ENCODE measurements around the gene APBA2.
"Not testable (repeated sequence)": the region's sequence is repeated elsewhere in the genome, so short reads cannot be mapped to it uniquely, and the experiment has no call there.

APBA2 gene

DNA sequence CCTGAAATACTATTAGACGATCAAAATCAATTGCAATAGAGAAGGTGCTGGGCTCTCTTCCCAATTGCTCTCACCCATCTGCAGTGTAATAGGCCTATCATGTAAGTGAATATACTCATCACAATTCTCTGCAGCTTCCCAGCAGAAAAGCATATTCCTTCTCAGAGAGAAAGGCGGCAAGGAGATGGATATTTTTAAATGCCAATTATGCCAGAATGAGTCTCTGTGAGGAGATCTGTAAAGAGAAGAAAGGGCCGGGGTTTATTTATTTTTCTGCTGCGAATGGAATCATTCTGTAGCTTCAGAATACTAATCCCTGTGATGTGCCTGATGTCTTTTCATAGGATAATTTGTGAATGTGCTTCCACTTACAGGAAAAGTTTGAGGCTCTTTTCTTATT, 112.0 kb downstream of the APBA2 start:
- no peak for DNase-seq (ENCODE audit: low spot score)

DNA sequence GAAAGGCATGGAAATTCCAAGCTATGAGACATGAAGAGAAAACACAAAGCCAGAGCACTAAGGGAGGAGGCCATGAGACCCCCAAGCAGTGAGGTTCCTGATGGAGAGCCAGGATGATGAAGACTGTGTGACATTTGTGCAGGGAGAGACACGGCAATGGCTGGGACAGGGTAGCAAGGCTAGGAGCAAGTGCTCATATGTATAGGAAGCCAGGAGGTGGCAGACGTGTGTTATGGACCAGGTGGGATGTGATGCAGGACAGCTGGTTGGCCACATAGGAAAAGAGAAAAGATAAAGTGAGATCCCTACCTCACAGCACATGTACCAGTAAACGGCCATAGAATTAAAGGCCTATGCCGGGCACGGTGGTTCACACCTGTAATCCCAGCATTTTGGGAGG, 112.7 kb downstream of the APBA2 start:
- no peak for DNase-seq (ENCODE audit: low spot score)

DNA sequence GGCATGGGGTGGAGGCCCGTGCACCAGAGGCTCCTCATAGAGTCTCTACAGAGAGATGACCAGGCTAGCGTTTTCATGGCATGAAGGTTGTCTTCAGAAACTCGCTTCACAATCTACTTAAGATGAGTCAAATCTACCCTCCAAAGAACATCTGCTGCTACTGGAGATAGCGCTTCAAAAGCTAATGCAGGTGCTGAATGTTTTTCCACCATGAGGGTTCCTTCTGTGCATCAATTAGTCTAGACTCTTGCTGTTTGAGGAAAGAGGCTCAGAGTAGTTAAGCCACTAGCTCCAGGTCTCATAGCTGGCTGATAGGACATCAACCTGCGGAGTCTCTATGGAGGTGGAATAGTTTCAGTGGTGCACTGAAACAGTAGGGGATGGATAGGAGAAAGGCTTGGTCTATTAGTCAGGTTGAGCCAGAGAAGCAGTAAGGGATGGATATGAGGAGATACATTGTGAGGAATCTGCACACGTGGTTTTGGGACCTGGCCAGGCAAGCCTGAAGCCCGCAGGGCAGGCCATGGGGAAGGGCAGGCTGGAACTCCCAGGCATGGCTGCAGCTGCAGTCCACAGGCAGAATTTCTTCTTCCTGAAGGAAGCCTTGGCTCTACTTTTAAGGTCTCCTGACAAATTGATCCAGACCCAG, 117.5 kb downstream of the APBA2 start:
- DNase-seq (ENCODE audit: low spot score): no peak

DNA sequence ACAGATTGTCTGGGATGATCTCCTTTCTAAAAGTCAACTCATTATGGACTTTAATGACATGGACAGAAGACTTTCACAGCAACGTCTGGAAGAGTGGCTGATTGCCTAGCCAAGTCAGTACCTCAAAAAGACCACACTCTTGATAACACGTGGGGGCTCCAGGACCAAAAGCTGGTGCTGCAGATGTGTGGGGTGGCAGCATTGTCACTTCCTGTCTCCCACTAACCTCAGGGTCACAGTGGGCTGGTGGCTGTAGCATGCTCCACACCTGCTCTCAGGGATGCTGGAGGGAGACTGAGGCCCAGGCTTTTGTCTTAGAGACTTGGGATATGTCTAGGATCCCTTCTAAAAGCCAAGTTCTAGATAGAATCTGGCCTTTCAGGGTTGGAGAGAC, 118.1 kb downstream of the APBA2 start:
- DNase-seq (ENCODE audit: low spot score): no peak

DNA sequence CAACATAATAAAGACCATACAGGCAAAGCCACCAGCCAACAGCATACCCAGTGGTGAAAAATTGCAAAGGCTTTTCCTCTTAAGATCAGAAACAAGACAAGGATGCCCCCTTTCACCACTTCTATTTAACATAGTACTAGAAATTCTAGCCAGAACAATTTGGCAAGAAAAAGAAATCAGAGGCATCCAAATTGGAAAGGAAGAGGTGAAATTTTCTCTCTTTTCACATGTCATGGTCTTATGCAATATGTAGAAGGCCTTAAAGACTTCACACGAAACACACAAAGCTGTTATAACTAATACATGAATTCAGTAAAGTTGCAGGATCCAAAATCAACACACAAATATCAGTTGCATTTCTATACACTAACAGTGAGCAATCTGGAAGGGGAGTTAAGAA, 120.2 kb downstream of the APBA2 start:
- DNase-seq (ENCODE audit: low spot score): no peak

DNA sequence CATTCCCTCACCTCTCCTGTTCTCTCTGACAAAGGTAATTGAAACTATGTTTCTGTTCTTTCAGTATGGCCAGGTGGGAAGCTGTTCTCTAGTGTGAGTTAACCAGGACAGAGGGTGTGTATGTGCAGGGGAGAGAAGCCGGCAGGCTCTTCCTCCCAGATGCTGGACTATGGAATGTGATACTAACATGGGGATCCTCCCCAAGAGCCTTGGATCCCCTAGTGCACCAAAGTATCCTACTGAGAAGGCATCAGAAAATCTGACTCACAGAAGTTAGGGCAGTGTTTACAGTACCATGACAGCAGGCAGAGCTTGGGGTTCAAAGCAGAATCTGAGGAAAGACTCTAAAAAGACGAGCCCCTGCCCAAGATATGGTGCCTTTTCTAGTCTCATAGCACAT, 123.1 kb downstream of the APBA2 start:
- no peak for DNase-seq (ENCODE audit: low spot score)

DNA sequence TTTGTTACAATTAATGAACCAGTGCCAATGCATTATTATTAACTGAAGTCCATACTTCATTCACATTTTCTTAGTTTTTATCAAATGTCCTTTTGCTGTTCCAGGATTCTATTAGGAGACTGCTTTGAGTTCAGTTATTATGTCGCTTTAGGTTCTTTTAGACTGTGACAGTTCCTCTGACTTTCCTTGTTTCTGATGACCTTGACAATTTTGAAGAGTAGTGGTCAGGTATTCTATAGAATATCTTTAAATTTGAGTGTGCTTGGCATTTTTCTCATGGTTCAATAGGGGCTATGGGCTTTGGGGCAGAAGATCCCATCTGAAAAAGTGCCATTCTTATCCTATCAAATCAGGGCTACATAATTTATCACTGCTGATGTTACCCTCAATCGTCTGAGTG, 126.3 kb downstream of the APBA2 start:
- no peak for DNase-seq (ENCODE audit: low spot score)

DNA sequence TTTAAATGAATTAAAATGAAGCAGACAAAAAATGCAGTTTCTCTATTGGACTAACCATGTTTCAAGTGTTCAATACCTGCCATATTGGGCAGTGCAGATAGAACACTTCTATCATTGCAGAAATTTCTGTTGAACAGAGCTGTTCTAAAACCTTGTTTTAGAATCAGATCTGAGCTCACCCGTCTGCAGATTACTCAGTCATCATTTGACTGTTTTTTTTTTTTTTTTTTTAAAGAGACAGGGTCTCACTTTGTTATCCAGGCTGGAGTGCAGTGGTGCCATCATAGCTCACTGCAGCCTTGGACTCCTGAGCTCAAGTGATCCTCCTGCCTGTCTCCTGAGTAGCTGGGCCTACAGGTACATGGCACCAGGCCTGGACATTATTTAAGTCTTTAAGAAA, 128.7 kb downstream of the APBA2 start:
- DNase-seq (ENCODE audit: low spot score): no peak

DNA sequence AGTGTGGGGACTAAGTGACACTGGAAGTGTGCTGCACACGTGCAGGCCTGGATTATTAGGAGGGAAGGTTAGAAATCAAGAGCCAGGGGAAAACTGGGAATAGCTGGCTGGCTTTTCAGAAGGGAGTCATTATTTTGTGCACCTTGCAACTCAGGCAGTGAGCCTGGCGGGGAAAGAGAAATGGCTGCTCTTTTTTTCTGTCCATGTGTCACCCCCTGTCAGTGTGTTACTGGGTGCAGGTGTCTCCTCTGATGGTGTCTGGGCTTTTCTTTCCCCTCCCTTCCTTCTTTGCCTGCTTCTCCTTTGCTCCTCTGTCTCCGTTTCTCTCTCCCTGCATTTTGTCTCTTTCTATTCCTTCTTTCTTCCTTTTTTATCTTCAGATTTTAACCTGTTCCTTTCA, 130.7 kb downstream of the APBA2 start:
- no peak for DNase-seq (ENCODE audit: low spot score)

DNA sequence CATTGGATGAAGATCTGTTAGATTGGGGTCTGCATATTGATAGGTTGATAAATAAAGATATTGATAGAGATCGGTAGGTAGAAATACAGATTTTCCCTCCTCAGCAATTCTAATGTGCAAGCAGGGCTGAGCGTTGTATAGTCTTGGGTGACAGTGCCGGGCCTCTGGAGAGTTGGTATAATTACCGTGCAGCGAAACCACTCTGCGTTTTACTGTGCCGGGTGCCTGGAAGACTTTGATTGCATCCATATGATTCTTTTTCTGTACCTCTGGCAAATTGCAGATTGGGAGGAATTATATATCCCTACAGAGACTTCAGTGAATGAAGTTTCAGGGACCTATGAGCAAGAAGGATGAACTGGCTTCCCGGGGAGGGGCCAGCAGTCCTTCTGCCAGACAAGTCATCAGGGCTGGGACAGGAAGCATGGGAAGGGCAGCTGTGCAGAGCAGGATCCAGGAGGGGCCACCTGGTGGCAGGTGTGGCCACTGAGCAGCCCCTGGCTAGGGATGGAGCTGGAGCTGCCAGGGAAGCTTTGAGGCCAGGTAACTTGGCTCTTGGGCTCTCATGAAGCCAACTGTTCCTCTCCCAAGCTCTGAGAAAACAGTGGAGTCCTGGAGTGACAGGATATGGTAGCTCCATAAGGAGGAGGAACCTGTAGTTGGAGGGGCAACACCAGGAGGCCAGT, 132.5 kb downstream of the APBA2 start:
- peak; percentile 41 for DNase-seq (ENCODE audit: low spot score)

DNA sequence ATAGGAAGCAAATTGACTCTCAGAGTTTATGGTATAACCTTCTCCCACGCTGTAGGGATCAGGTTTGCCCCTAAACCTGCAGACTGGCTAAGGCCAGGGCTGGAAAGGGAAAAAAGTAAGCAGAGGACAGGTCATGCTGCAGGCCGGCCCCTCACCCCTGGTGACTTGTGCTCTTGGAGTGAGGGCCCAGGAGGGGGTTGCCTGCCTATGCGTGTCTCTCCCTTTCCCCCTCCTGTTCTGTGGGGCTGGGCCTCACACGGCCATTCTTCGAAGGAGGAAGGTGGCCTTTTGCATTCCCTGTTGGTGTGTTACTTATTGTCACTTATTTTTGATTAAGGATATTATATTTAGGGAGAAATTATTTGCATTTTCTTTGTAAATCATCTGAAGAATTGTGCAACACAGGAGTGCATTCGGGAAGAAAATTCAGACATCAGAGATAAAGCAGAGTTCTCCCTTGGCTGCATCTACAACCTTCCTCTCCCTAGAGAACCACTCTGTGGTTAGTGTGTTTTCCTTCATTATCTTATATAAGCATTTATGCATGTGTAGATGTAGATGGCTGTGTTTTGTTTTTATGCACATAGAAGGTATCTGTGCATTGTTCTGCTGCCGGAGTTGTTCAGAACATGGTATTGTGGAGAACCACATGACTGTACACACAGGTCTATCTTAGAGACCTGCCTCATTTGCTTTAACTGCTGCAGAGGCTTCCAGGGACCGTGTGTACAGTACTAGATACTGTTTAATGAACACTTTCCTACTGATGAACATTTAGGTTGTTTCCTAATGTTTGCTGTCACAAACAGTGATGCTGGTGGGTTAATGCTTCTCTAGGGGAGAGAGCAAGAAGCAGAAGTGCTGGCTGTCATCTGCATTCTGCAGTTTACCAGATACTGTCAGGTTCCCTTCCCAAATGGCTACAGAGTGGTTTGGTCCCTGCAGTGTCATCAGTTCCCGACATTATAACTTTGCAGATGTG, 133.5 kb downstream of the APBA2 start:
- DNase-seq (ENCODE audit: low spot score): no peak

DNA sequence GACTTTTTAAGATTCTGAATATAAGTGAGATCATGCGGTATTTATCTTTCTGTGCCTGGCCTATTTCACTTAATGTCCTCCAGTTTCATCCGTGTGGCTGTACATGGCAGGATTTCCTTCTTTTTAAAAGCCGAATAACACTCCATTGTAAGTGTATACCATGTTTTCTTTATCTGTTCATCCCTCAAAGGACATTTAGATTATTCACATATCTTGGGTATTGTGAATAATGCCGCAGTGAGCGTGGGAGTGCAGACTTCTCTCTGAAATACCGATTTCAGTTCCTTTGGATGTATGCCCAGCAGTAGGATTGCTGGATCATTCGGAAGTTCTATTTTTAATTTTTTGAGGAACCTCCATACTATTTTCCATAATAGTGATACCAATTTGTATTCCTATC, 136.1 kb downstream of the APBA2 start:
- no peak for DNase-seq (ENCODE audit: low spot score)

DNA sequence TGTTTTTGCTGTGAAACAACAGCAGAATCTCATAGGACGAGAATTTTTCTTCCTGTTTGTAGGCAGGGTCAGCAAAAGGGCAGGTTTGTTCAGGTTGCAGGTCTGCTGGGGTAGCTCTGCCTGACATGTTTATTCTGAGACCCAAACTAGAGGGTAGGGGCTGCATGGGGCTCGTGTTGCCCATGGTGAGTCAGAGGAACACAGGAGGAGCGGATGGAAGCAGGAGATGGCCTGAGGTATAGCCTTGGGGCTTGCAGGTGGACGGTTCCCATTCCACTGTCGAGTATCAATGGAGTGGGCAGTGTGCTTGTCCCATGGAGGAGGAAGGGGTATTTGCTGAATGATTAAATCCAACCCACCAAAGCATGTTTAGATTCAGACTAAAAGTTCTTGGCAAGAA, 138.9 kb downstream of the APBA2 start:
- no peak for DNase-seq (ENCODE audit: low spot score)

DNA sequence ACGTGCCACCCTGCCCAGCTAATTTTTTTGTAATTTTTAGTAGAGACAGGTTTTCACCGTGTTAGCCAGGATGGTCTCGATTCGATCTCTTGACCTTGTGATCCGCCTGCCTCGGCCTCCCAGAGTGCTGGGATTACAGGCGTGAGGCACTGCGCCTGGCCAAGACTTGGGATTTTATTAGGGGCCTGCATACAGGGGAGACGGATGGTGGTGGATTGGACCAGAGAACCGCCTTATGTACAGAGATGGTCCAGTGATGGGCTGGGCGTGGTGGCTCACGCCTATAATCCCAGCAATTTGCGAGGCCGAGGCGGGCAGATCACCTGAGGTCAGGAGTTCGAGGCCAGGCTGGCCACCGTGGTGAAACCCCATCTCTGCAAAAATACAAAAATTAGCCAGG, 139.6 kb downstream of the APBA2 start:
- not testable (repeated sequence) for DNase-seq (ENCODE audit: low spot score)

DNA sequence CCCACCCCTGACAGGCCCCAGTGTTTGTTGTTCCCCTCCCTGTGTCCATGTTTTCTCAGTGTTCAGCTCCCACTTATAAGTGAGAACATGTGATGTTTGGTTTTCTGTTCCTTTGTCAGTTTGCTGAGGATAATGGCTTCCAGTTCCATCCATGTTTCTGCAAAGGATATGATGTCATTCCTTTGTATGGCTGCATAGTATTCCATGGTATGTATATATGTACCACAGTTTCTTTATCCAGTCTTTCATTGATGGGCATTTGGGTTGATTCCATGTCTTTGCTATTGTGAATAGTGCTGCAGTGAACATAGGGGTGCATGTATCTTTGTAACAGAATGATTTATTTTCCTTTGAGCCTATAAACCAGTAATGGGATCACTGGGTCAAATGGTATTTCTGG, 142.4 kb downstream of the APBA2 start:
- not testable (repeated sequence) for DNase-seq (ENCODE audit: low spot score)

DNA sequence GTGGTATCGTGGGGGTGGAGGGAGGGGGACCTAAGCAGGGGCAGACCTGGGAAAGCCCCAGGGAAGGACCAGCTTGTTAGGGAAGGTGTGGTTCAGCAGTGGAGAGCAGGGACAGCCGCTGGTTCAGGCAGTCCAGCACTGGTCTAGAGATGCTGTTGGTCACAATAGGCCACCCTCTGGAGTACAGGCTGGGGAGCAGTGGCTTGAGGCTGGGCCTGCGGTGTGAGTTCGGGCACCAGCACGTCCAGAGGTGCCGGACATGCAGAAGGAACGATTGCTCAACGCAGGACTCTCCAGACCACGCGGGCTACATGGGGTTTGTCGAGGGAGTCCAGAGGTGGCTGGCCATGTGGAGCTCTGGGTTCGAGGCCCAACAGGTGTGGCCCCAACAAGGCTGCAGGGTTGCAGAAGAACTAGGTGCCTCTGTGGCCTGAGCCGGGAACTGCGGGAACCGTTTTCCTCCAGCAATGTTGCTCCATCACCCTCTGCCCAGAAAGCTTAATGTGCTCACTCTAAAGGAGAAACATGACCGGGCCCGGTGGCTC, 143.9 kb downstream of the APBA2 start:
- no peak for DNase-seq (ENCODE audit: low spot score)

DNA sequence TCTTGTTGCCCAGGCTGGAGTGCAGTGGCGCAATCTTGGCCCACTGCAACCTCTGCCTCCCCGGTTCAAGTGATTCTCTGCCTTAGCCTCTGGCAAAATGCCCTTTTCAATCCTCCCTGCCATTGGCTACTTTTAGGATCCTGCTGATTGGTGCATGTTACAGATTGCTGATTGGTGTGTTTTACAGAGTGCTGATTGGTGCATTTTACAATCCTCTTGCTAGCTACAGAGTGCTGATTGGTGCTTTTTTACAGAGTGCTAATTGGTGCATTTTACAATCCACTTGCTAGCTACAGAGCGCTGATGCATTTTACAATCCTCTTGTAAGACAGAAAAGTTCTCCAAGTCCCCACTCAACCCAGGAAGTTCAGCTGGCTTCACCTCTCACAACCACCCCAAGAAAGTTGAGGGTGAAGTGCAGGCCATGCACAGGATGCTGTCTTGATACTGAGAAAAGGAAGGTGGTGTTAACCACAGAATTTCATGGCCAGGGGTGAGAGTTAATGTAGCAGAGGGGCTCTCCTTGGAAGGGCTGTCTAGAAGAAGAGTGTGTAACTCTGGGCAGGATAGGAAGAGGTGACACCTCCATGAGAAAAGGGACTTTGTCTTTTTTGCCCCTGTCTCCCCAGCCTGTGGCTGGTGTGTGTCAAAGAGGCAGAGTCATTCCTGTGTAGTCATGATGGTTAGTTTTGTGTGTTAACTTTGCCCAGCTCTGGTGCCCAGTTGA, 145.9 kb downstream of the APBA2 start:
- no peak for DNase-seq (ENCODE audit: low spot score)

DNA sequence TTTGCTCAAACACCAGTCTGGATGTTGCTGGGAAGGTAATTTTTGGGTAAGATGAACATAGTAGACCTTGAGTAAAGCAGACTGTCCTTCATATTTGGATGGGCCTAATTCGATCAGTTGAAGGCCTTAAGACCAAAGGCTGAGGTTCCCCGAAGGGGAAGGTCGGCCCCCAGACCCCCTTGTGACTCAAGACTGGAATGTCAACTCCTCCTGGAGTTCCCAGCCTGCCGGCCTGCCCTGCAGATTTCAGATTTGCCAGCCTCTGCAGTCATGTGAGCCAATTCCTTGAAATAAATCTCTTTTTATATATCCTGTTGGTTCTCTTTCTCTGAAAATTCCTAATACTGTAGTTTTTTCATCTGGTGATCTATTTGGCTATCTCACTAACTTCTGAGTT, 146.5 kb downstream of the APBA2 start:
- no peak for DNase-seq (ENCODE audit: low spot score)

DNA sequence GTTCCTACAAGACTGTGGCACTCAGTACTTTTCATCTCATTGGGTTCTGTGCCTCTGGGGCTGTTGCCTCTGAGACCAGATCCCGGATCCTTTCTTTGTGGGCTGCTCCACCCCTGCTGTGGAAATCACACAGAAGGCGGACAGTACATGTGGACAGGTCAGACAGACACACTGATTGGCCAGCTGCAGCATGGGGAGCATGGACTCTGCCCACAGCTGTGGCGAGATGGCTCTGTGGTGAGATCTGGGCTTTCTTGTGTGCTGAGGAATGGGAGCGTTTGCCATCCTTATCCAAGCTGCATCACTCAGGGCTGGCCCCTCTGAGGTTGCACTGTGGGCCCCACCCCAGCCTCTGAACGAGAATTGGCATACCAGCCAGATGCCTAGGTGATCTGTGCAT, 147.0 kb downstream of the APBA2 start:
- no peak for DNase-seq (ENCODE audit: low spot score)

DNA sequence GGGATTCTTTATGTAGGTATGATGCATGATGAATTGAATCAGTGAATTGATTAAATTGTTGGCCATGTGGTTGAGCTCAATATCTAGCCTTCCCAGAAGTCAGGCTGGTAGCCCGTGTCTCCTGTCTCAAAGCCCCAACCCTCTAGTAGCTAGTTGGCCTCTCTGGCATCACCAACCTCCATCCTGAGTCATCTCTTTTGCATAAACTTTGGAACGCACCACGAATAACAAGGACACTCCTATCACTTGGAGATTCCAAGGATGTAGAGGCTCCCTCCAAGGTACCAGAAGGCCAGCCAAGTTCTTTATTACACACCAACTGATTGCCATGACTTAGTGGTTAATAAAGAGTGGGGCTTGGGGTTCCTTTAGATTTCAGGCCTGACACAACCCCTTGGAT, 148.4 kb downstream of the APBA2 start:
- no peak for DNase-seq (ENCODE audit: low spot score)

DNA sequence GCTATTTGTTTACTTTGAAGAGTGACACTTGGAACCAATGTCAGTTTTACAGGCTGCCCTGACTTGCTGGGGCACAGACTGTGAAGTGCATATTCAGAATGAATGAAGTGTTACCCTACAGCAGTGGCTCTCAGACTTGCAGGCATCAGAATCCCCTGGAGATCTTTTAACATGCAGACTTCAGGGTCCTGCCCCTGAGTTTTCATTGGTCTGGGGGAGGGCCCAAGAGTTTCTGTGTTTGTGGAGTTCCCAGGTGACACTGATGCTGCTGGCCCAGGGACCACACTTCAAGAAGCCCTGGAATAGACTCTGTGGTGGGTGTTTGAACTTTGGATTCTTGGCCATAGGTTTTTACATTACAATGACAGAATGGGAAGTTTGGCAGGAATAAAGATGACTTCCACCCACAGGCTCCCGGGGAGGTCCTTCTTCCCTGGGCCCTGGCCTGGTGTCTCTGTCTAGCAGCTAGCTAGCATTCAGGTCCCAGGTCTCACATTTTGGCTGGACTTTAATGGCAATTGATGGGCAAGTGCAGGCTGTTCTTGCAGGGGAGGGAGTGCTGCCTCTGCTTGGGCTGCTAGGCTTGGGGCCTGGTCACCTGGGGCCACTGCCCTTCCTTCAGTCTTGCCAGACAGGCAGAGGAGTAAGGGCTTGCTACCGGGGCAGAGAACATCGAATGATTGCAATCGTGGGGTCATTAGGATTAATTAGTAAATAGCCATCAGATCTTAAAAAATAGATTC, 149.0 kb downstream of the APBA2 start:
- DNase-seq (ENCODE audit: low spot score): no peak

Data from kidney tubule cell (primary cell).